Heart left ventricle (tissue), 13 donors: ENCODE measurements around the gene ZNF526.

Source experiments
- POLR2A ChIP-seq, 2 donors: fragments of 450-650 bp; IDR thresholded peaks; one replicate each; pipeline ENCODE4 v1.6.1; 2017; ENCODE audit warnings: antibody characterized with exemption in 2 of 2, mild to moderate bottlenecking in 2 of 2, moderate library complexity in 2 of 2
- TF ChIP-seq, protein P1 (sequence below), 12 donors: fragments of 200-600 bp; sonication (generic) in 4 of 12; IDR thresholded peaks; one replicate each; pipeline versions ENCODE4 v1.5.0 to v1.8.0; 2018 to 2022; ENCODE audit warnings: antibody characterized with exemption in 12 of 12, mild to moderate bottlenecking in 5 of 12
- donor health status: ischemic (EF 13 %, LVEDD 7.1; RV severe dilation, severe dysfunction).
- donor health status: DM: no; HTN: yes; CAD: no.
- donor health status: DM: no; HTN: no; CAD: no.
- donor health status: ischemic (EF 25% LVEDD 6.9; RV normal size, moderate dysfunction).
- donor health status: ischemic (EF 25% LVEDD 5.7; RV mildly dilated, moderate dysfunction).
- donor health status: ischemic (EF 35%, LVEDD 5.7; RV mildly dilated, moderate dysfunction).
- donor health status: nonischemic (EF 11% LVEDD 7.7; RV severe dilation, severe dysfunction).
- donor health status: DM: yes; HTN: yes; CAD: no.
- donor health status: PGD.
- donor health status: ischemic (EF 29% LVEDD 5.4; RV normal size, mild dysfunction).
- donor health status: nonischemic (EF 23%, LVEDD 6.1; RV moderate dilation, normal function).

GRCh38 chr19:42230571-42230970, 10.5 kb downstream of the ZNF526 start:
- TF ChIP-seq, protein P1, sequence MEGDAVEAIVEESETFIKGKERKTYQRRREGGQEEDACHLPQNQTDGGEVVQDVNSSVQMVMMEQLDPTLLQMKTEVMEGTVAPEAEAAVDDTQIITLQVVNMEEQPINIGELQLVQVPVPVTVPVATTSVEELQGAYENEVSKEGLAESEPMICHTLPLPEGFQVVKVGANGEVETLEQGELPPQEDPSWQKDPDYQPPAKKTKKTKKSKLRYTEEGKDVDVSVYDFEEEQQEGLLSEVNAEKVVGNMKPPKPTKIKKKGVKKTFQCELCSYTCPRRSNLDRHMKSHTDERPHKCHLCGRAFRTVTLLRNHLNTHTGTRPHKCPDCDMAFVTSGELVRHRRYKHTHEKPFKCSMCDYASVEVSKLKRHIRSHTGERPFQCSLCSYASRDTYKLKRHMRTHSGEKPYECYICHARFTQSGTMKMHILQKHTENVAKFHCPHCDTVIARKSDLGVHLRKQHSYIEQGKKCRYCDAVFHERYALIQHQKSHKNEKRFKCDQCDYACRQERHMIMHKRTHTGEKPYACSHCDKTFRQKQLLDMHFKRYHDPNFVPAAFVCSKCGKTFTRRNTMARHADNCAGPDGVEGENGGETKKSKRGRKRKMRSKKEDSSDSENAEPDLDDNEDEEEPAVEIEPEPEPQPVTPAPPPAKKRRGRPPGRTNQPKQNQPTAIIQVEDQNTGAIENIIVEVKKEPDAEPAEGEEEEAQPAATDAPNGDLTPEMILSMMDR (IDR thresholded peaks at IDR 0.05), result no peak
- no peak for TF ChIP-seq POLR2A (IDR thresholded peaks at IDR 0.05)
